A549 (cell line): ENCODE measurements around the gene ZBTB22.

ENCODE experiments used
- POLR2A ChIP-seq: IDR thresholded peaks from 2 replicates; pipeline ENCODE4 v1.6.1; 2012; ENCODE audit warnings: mild to moderate bottlenecking, low read length
- TF ChIP-seq, protein P1 (sequence below): fragments of >200 bp; sonication (Bioruptor Twin); formaldehyde crosslinking; IDR thresholded peaks from 3 replicates; pipeline ENCODE4 v1.5.1; 2016
- TF ChIP-seq, protein P2 (sequence below): IDR thresholded peaks from 2 replicates; pipeline ENCODE4 v1.6.1; 2012

DNA sequence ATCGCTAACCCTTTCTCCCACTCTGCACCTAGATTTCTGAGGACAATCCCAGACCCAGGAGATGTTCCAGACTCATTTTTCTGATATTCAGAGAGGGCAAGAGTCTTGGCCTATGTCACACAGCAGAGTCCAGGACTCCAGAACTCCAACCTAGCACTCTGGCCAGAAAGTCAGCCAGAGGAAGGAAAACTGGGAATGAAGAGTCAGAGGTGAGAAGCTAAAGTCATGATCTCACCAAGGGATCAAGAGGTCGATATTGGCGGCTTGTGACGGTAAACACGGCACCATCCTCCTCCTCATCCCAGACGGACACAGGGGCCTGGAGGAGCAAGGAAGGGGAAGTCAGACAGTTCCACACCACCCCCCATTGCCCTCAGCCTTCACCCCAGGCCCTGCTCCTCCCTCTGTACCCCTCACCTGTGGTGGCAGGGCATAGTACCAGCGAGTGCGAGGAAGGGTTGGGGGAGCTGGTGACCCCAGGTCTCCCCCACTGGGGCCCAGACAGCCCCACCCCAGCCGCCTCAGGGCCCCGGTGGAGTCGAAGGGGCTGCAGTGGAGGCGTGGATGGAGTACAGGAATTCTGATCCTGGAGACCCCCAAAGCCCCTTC lies 20.6 kb downstream of the ZBTB22 start:
- TF ChIP-seq, protein P1, sequence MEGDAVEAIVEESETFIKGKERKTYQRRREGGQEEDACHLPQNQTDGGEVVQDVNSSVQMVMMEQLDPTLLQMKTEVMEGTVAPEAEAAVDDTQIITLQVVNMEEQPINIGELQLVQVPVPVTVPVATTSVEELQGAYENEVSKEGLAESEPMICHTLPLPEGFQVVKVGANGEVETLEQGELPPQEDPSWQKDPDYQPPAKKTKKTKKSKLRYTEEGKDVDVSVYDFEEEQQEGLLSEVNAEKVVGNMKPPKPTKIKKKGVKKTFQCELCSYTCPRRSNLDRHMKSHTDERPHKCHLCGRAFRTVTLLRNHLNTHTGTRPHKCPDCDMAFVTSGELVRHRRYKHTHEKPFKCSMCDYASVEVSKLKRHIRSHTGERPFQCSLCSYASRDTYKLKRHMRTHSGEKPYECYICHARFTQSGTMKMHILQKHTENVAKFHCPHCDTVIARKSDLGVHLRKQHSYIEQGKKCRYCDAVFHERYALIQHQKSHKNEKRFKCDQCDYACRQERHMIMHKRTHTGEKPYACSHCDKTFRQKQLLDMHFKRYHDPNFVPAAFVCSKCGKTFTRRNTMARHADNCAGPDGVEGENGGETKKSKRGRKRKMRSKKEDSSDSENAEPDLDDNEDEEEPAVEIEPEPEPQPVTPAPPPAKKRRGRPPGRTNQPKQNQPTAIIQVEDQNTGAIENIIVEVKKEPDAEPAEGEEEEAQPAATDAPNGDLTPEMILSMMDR = no peak
- no peak for TF ChIP-seq POLR2A
- TF ChIP-seq, protein P2, sequence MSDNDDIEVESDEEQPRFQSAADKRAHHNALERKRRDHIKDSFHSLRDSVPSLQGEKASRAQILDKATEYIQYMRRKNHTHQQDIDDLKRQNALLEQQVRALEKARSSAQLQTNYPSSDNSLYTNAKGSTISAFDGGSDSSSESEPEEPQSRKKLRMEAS = no peak
